Measurements from ENCODE around the gene ATP9A.
"Not testable (repeated sequence)": the region's sequence is repeated elsewhere in the genome, so short reads cannot be mapped to it uniquely, and the experiment has no call there.

ATP9A gene

GRCh38 chr20:51593584-51593983 is 174.6 kb downstream of the ATP9A start:
- DNase-seq = no peak

- DNase-seq = no peak
These were observed 175.6 kb downstream of the ATP9A start for GRCh38 chr20:51592564-51592963.

- no peak for DNase-seq
These were observed 176.3 kb downstream of the ATP9A start for GRCh38 chr20:51591871-51592270.

GRCh38 chr20:51588762-51589161 is 179.4 kb downstream of the ATP9A start:
- DNase-seq = no peak

- no peak for DNase-seq
These were observed 181.0 kb downstream of the ATP9A start for GRCh38 chr20:51587145-51587544.

- peak; percentile 55 for DNase-seq
These were observed 182.2 kb downstream of the ATP9A start for GRCh38 chr20:51586005-51586440.

GRCh38 chr20:51585148-51585547 is 183.0 kb downstream of the ATP9A start:
- DNase-seq = no peak

- DNase-seq = no peak
These were observed 183.5 kb downstream of the ATP9A start for GRCh38 chr20:51584737-51585136.

- no peak for DNase-seq
These were observed 184.1 kb downstream of the ATP9A start for GRCh38 chr20:51584116-51584515.

- DNase-seq = no peak
These were observed 184.7 kb downstream of the ATP9A start for GRCh38 chr20:51583499-51583898.

GRCh38 chr20:51583073-51583472 is 185.1 kb downstream of the ATP9A start:
- DNase-seq = no peak

- no peak for DNase-seq
These were observed 186.6 kb downstream of the ATP9A start for GRCh38 chr20:51581571-51581970.

- DNase-seq = peak; percentile 7
These were observed 189.1 kb downstream of the ATP9A start for GRCh38 chr20:51579137-51579536.

GRCh38 chr20:51578145-51578459 is 190.1 kb downstream of the ATP9A start:
- DNase-seq = no peak

GRCh38 chr20:51577432-51578144 is 190.6 kb downstream of the ATP9A start:
- no peak for DNase-seq

GRCh38 chr20:51575486-51575885 is 192.7 kb downstream of the ATP9A start:
- no peak for DNase-seq

GRCh38 chr20:51574248-51575033 is 193.7 kb downstream of the ATP9A start:
- no peak for DNase-seq

GRCh38 chr20:51573576-51574243 is 194.5 kb downstream of the ATP9A start:
- no peak for DNase-seq

GRCh38 chr20:51571460-51571794 is 196.8 kb downstream of the ATP9A start:
- no peak for DNase-seq

- DNase-seq = no peak
These were observed 197.3 kb downstream of the ATP9A start for GRCh38 chr20:51570739-51571459.

- no peak for DNase-seq
These were observed 198.1 kb downstream of the ATP9A start for GRCh38 chr20:51569815-51570738.

- not testable (repeated sequence) for DNase-seq
These were observed 199.7 kb downstream of the ATP9A start for GRCh38 chr20:51568533-51568932.
